Measurements from ENCODE around the gene MPPED2. TPM values are rescaled to one million over a fixed set of nuclear protein-coding genes. Genes with fewer than 3 reads are reported as not detected.
A peak's percentile ranks its signal among the peaks of the same experiment; 100 is the strongest.

MPPED2 gene
- total RNA-seq, 2 donors from 2014 or later, result 1.6 to 3.1 TPM

GRCh38 chr11:30457087-30457486 lies 129.1 kb downstream of the MPPED2 start:
- TF ChIP-seq POLR2A (IDR thresholded peaks at IDR 0.05) (no peak), CTCF (IDR thresholded peaks at IDR 0.05) (no peak)
- WGBS, 2 donors, result 72 to 80% methylated on average over 3 of the region's 3 CpGs
- H3K27ac ChIP-seq, result no peak overlapping the region

DNA sequence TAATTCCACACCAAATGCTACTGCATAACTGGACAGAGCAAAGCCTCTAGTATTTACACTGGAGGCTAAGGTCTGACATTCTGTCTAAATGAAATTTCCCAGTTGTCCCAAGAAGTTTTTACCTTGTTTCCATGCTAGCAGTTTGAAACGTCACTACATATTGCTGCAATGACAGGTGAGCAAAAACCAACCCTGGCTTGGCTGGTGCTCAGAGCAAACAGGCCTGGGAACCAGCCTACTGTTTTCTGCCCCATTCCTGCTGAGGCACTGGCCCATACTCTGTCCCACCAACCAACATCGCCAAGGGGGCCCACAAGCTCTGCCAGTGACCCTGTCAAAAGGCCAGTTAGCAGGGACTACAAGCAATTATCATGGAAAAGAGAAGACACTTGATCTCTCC lies 131.1 kb downstream of the MPPED2 start:
- TF ChIP-seq CTCF (IDR thresholded peaks at IDR 0.05), result no peak
- no peak for TF ChIP-seq POLR2A (IDR thresholded peaks at IDR 0.05)
- intact Hi-C loops (cut with DNase I), result no loop called here
- WGBS, 2 donors, result 50 to 89% methylated on average over 2 of the region's 2 CpGs
- Histone ChIP-seq H3K4me3 (no peak overlapping the region), H3K4me1 (no peaks in the 10 kb centered on the region), H3K36me3 (replicated peaks in 1 of 2; ENCODE audit: insufficient read depth in 1 of 2, low read depth in 2 of 2) (no peaks in the 10 kb centered on the region), H3K9me3 (no peaks in the 10 kb centered on the region), H3K27ac (no peak overlapping the region), H3K27me3 (no peaks in the 10 kb centered on the region)
- ATAC-seq (no peak), DNase-seq (no peak)

More at GRCh38 chr11:30457087-30457486, 129.1 kb downstream of the MPPED2 start:
- DNase-seq, result peak in 1 of 4 donors; percentile 3
- Histone ChIP-seq H3K27me3 (no peaks in the 10 kb centered on the region), H3K9me3 (no peaks in the 10 kb centered on the region), H3K4me1 (no peaks in the 10 kb centered on the region), H3K4me3 (no peak overlapping the region), H3K36me3 (replicated peaks in 1 of 2; ENCODE audit: insufficient read depth in 1 of 2, low read depth in 2 of 2) (no peaks in the 10 kb centered on the region)
- ATAC-seq, result no peak
- intact Hi-C loops (cut with DNase I), result no loop called here

DNA sequence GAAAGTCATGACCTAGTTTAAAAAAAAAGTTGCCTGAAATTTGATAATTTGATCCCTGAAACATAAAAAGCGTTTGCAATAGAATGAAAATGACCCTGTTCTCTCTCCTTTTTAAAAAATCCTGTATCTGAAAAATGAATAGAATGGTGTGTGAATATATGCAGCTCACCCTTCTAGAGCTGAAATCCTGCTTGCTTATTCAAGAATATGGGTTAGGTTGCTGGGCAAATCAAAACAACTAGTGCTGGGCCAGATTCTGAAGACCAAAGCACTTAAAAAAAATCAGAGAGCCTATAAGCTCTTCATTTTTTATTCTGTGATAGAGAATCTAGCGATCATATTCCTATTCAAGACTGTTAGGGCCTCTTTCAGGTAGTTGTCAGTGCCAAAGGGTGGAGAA lies 131.6 kb downstream of the MPPED2 start:
- no peak overlapping the region for H3K4me3 ChIP-seq
- H3K4me1 ChIP-seq, result no peaks in the 10 kb centered on the region
- no peaks in the 10 kb centered on the region for H3K27me3 ChIP-seq
- H3K27ac ChIP-seq, result no peak overlapping the region
- DNase-seq (no peak), ATAC-seq (no peak)
- no peak for TF ChIP-seq CTCF (IDR thresholded peaks at IDR 0.05)
- no peak for TF ChIP-seq POLR2A (IDR thresholded peaks at IDR 0.05)
- no peaks in the 10 kb centered on the region for H3K9me3 ChIP-seq
- intact Hi-C loops (cut with DNase I), result no loop called here
- no peaks in the 10 kb centered on the region for H3K36me3 ChIP-seq (replicated peaks in 1 of 2; ENCODE audit: insufficient read depth in 1 of 2, low read depth in 2 of 2)
- 72 to 79% methylated on average over 2 of the region's 2 CpGs for whole genome bisulfite sequencing, 2 donors

- ATAC-seq, result no peak
These were observed 132.0 kb downstream of the MPPED2 start for GRCh38 chr11:30454111-30454510.

More at GRCh38 chr11:30454111-30454510, 132.0 kb downstream of the MPPED2 start:
- H3K4me1 ChIP-seq, result no peaks in the 10 kb centered on the region
- intact Hi-C loops (cut with DNase I), result no loop called here
- H3K36me3 ChIP-seq (replicated peaks in 1 of 2; ENCODE audit: insufficient read depth in 1 of 2, low read depth in 2 of 2), result no peaks in the 10 kb centered on the region
- 26 to 27% methylated on average over 5 of the region's 5 CpGs for WGBS, 2 donors
- TF ChIP-seq POLR2A (IDR thresholded peaks at IDR 0.05), result no peak
- no peak for TF ChIP-seq CTCF (IDR thresholded peaks at IDR 0.05)
- no peaks in the 10 kb centered on the region for H3K9me3 ChIP-seq
- H3K27me3 ChIP-seq, result no peaks in the 10 kb centered on the region
- no peak overlapping the region for H3K27ac ChIP-seq
- no peak for DNase-seq
- H3K4me3 ChIP-seq, result no peak overlapping the region
